ENCODE measurements around the gene TRIM7. TPM values are rescaled to one million over a fixed set of nuclear protein-coding genes. Genes with fewer than 3 reads are reported as not detected.

The TRIM7 gene
- total RNA-seq, 4 donors from 2014 or later, result 3.7 to 12.1 (median 10.6) TPM

- 5 to 10% methylated on average over 22 to 41 of the region's 50 CpGs for WGBS, 2 donors
- peaks cover 0 to 3% (median 0%) of the 10 kb centered on the region in 3 donors for H3K36me3 ChIP-seq
- peak; percentile 99 to 100 for DNase-seq (ENCODE audit: low spot score in 2 of 2)
- H3K4me3 ChIP-seq, result peak overlapping the region; percentile 71 to 91 (median 82)
- H3K27ac ChIP-seq, result peak overlapping the region; percentile 91 to 98 (median 94)
- H3K27me3 ChIP-seq, result no peaks in the 10 kb centered on the region
- TF ChIP-seq POLR2A (IDR thresholded peaks at IDR 0.05) (no peak), EP300 (IDR thresholded peaks at IDR 0.05) (peak; percentile 24 to 72), CTCF (IDR thresholded peaks at IDR 0.05) (no peak)
- H3K4me1 ChIP-seq, result peaks cover 0 to 40% (median 7%) of the 10 kb centered on the region in 4 donors
- no peaks in the 10 kb centered on the region for H3K9me3 ChIP-seq
These were observed 17.0 kb upstream of the TRIM7 start for GRCh38 chr5:181221792-181222629.

- no peak for TF ChIP-seq POLR2A (IDR thresholded peaks at IDR 0.05)
- no peak for TF ChIP-seq EP300 (IDR thresholded peaks at IDR 0.05)
- TF ChIP-seq CTCF (IDR thresholded peaks at IDR 0.05), result no peak
- WGBS, 2 donors, result 58 to 60% methylated on average over 23 to 27 of the region's 27 CpGs
- Histone ChIP-seq H3K4me1 (peaks cover 0 to 48% (median 11%) of the 10 kb centered on the region in 4 donors), H3K36me3 (no peaks in the 10 kb centered on the region), H3K27ac (peak overlapping the region in 3 of 4 donors; percentile 92 to 98 (median 96)), H3K4me3 (peak overlapping the region in 2 of 4 donors; percentile 89 to 91), H3K27me3 (no peaks in the 10 kb centered on the region), H3K9me3 (no peaks in the 10 kb centered on the region)
- peak in 1 of 2 donors; percentile 19 for DNase-seq (ENCODE audit: low spot score in 2 of 2)
These were observed 16.3 kb upstream of the TRIM7 start for GRCh38 chr5:181221105-181221791.

GRCh38 chr5:181220178-181220515, 15.2 kb upstream of the TRIM7 start:
- WGBS, 2 donors, result 81 to 92% methylated on average over 10 of the region's 10 CpGs
- H3K27me3 ChIP-seq, result no peaks in the 10 kb centered on the region
- DNase-seq (ENCODE audit: low spot score in 2 of 2), result no peak
- no peaks in the 10 kb centered on the region for H3K36me3 ChIP-seq
- H3K4me1 ChIP-seq, result peaks cover 0 to 47% (median 12%) of the 10 kb centered on the region in 4 donors
- H3K9me3 ChIP-seq, result no peaks in the 10 kb centered on the region
- no peak overlapping the region for H3K27ac ChIP-seq
- no peak overlapping the region for H3K4me3 ChIP-seq
- TF ChIP-seq POLR2A (IDR thresholded peaks at IDR 0.05), result no peak
- no peak for TF ChIP-seq EP300 (IDR thresholded peaks at IDR 0.05)
- TF ChIP-seq CTCF (IDR thresholded peaks at IDR 0.05), result no peak

GRCh38 chr5:181219262-181220177, 14.5 kb upstream of the TRIM7 start:
- Histone ChIP-seq H3K36me3 (no peaks in the 10 kb centered on the region), H3K9me3 (no peaks in the 10 kb centered on the region), H3K4me1 (peaks cover 0 to 41% (median 10%) of the 10 kb centered on the region in 4 donors), H3K4me3 (no peak overlapping the region), H3K27ac (no peak overlapping the region), H3K27me3 (no peaks in the 10 kb centered on the region)
- no peak for DNase-seq (ENCODE audit: low spot score in 2 of 2)
- 65 to 68% methylated on average over 49 of the region's 49 CpGs for WGBS, 2 donors
- no peak for TF ChIP-seq EP300 (IDR thresholded peaks at IDR 0.05)
- no peak for TF ChIP-seq POLR2A (IDR thresholded peaks at IDR 0.05)
- TF ChIP-seq CTCF (IDR thresholded peaks at IDR 0.05), result no peak
